NOMO-1 treated with DMSO at 0.1 percent for 48 hours (cell line): ENCODE measurements around the gene DCUN1D2.

Source experiments
- DNase-seq: peaks from one replicate; lab custom pipeline; 2025; ENCODE audit not compliant: unreplicated experiment; lab: John Stamatoyannopoulos, UW

DCUN1D2 gene

DNA sequence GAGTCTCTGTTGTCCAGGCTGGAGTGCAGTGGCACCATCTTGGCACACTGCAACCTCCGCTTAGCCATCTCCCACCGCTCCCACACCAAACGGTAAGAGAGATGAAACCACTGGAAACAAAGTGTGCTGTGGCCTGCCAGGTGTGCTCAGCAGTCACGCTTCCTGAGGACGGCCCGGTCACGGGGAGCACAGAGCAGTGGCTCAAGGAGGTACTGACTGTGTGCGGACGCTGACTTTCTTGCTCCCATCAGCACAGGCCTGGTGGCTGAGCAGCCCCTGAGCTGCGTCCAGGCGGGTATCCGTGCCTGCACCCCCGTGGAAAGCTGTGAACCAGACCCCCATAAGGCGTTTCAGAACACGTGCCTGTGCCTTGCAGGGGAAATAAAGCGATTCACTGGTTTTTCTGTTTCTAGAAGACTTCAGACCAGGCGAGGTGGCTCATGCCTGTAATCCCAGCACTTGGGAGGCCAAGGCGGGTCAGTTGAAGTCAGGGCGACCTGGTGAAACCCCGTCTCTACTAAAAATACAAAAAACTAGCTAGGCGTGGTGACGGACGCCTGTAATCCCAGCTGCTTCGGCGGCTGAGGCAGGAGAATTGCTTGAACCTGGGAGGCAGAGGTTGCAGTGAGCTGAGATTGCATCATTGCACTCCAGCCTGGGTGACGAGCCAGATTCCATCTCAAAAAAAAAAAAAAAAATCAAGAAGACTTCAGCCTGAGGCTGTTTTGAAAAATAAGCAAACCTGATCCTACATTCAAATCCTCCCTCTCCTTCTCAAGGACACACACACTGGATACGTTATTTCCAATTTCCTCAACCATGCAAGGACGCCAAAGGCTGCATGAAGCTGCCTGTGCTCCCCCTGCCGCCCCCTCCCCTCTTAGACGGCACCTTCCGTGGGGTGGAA lies 62.7 kb downstream of the DCUN1D2 start:
- no peak for DNase-seq

DNA sequence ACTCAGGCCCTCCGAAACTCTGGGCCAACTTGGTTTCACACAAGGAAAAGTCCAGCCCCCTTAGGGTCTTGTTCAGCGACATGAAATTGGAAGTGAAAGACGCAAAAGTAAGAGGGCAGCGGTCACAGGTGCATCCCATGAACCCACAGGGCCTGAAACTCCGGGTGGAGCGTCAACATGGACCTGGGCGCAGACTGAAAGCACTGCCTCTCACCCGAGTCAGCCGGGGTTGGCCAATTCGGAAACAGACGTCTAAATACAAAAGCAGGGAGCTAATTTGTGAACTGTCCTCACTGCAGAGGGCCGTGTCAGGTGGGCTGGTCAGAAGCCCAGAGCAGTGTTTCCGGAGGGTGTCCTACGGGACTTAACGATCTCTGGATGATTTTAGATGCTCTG lies 63.9 kb downstream of the DCUN1D2 start:
- DNase-seq, result no peak

DNA sequence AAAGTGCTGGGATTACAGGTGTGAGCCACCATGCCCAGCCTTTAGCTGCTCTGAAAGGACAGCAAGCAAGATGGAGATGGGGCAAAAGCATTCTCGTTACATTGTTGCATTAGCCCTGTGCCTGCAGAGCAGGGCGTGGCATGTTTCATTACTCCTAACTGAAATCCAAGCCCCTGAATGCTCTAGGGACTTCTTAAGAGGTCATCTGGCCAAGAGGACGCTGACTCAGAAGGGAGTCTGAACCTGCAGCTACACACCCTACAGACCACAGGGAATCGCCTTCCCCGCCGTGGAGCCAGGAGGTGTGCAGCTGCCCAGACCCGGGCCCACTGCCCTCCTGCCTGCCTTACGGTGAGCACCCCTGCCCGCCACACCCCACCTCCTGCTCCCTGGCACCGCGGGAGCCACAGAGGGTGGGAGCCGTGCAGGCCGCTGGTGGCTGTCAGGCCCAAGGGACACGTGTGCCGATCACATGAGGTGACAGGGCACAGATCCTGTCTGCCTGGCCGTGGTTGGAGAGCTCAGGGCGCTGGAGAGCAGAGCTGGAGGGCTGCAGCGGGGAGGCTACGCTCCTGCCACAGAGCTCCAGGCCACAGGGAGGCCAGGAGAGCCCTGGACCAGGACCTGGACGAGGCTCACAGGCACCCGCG lies 64.4 kb downstream of the DCUN1D2 start:
- DNase-seq, result no peak

DNA sequence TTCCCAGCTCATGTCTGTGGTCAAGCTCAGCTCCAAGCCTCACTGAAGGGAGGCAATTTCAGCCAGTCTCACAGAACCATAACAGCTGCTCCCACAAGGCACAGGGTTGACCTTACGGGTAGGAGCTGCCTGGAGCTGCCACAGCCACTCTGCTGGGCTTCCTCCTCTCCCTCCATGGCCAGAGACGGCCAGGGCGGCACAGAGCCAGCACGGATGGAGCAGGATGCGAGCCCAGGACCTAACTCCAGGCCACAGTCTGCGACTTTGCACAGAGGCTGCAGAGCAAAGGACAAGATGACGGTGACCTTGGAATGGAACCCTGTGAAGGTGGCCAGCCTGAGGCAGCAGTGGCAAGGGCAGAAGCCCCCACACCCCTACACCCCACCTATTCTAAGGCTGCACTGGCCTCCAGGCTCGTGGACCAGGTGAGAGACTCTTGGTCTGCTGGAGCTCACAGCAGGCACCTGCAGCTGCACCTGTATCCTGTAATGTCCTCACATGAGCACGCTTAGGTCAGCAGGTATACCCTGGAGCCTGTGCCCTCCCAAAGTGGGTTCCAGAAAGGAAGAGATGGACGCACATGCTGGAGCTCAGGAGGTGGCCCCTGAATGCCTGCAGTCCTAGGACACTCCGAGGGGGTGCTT lies 66.9 kb downstream of the DCUN1D2 start:
- no peak for DNase-seq

DNA sequence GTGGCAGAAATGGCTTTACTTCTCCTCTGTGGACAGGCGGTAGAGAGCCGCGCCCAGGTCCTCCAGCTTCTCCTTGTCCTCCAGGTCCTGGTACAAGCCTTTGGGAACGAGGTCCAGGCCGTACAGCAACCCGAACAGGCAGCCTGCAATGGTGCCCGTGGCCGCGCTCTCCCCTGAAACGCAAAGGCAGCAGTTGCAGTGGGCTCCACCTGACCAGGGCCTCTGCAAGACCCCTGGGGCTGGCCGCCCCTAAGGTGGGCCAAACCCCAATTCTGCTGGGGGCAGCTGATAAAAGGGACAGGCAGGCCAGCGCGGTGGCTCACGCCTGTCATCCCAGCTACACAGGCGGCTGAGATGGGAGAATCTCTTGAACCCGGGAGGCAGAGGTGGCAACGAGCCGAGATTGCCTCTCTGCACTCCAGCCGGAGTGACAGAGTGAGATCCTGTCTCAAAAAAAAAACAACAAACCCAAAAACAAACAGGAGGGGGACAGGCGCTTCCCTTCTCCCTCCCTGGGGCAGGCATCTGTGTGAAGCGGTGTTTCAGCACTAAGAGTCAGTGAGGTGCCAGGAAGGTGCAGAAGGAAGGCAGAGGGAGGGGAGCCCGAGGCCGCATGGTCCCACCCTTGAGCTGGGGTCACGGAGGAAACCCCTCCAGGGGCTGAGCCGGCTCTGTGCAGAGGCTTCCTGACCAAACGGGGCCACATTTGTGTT lies 67.5 kb downstream of the DCUN1D2 start:
- DNase-seq, result no peak

DNA sequence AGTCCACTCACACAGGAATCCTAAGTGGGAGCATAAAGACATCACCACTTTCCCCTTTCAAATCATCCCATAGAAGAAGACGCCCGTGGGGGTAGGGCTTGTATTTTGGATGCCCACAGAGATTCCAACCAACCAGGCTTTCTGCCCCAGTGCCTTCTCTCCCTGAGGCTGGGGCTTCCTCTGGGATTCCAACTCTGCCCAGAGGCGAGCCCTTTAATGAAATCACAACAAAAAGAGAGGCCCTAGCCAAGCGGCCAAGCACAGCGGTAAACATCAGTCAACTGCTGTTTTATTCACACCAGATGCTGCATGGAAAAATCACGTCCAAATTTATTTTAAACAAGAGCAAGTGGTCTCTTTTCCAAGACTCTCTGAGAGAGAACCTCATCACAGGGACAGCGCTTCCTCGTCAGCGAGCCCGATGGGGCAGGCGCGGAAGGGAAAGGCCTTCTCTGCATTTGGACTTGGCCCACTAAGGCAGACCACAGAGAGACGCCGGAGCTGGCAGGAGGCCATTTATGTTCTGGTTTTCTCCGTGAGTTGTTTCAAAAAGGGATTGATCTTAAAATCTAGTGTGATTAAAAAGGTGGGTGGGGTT lies 68.7 kb downstream of the DCUN1D2 start:
- no peak for DNase-seq

DNA sequence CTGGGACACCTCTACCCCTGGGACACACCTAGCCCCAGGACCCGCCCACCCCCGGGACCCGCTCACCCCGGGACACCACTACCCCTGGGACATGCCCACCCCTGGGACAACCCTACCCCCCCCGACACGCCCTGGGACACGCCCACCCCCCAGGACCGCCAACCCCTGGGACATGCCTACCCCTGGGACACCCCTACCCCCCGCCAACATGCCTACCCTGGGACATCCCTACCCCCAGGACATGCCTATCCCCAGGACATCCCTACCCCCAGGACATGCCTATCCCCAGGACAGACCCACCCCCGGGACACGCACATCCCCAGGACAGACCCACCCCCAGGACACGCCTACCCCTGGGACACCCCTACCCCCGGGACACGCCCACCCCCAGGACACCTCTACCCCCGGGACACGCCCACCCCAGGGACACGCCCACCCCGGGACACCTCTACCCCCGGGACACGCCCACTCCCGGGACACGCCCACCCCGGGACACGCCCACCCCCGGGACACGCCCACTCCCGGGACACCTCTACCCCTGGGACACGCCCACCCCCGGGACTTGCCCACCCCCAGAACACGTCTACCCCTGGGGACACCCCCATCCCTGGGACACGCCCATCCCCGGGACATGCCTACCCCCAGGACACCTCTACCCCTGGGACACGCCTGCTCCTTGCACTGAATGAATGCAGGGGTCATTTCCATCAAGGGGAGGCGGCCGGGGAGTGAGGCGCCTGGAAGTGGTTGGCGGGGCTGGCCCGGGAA lies 69.5 kb downstream of the DCUN1D2 start:
- DNase-seq, result no peak

DNA sequence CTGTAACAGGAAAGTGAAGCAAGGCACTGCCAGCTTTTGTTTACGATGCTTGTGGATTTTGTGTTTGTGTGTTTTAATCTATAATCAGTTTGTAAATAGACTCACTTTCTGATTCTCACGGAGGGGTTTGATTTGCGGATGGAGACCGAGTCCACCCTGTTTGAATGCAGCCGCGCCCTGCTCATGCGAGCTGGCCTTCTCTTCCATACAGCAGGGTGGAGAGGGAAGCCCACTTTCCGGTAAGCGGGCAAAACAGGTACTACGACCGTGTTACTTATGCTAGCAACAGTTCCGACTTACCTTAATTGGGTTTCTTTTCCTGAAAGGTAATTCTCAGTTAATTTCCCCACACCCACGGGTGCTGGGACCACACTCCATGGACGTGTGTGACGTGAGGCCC lies 70.3 kb downstream of the DCUN1D2 start:
- no peak for DNase-seq

DNA sequence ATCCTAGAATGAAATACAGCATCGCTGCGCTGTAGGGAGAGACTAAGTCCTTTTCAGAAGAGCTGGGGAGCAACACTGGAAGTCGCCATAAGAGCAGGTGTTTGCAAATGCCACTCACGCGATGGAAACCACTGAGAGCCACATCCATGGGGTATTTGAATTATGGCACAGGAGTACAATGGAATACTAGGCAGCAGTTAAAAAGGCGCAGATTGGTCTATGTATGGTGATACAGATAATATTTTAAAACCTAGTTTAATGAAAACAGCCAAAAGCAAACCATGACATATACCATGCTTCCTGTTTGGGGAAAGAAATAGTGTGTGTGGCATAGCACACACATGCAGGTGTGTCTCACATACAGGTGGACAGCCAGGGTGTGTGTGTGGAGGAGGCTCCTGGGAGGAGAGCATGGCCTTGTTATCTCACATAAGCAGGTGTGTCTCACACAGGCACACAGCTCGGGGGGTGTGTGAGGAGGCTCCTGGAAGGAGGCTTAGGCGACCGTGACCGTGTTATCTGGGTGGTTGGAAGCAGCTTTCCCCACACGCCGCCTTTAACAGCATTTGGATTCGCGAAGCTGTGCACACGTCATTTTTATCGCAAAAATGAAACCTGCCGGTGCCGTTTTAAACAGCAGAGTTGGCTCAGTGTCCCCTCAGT lies 70.8 kb downstream of the DCUN1D2 start:
- DNase-seq, result no peak

DNA sequence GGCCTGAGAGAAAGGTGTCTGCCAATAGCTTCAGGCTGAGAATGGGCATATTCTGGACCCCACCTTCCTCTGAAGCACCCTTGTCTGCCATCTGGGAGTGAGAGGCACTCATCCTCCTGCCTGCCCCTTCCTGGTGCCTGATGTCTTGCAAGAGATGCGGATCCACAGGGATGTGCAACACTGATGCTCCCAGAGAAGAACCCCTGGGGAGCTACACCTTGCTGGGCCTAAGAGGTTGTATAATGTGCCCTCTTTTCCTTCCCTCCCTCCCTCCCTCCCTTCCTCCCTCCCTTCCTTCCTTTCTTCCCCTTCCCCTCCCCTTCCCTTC lies 71.8 kb downstream of the DCUN1D2 start:
- DNase-seq, result no peak

DNA sequence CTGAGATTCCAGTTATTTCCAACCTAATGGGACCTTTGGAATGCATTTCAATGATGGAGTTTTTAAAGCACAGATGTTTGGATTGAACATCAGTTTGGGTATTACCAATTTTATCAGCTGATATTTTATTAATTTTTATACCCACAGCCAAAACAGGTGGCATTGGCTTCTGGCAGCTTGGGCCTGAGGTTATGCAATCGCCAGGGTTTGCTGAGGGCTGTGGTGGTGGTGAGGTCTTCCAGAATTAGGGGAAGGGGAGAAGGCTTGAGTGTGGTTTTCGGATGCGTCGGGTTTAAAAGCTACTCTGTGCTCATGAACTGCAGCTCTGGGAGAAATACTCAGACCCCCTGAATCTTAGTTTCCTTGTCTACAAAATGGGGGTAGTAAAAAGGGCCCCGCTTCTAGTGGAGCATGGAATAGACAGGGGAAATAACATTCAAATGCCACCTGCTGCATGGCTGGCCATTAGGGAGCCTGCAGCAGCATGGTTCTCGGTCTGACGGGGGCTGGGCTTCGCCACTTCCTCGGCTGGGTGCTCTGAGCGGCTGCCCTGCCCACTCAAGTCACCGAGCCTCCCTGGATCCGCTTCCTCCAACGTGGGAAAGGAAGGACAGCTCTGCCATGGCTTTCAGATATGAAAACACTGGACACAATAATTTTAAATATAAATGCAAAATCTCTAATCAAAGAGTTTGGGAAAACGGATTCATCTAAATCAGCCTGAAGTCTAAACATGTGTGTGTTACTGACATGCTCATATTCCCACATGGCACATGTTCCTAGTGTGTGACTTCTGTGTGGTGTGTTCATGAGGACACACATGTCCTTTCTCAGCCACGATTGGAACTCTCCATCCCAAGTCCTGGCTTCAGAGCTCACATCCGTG lies 72.4 kb downstream of the DCUN1D2 start:
- no peak for DNase-seq

DNA sequence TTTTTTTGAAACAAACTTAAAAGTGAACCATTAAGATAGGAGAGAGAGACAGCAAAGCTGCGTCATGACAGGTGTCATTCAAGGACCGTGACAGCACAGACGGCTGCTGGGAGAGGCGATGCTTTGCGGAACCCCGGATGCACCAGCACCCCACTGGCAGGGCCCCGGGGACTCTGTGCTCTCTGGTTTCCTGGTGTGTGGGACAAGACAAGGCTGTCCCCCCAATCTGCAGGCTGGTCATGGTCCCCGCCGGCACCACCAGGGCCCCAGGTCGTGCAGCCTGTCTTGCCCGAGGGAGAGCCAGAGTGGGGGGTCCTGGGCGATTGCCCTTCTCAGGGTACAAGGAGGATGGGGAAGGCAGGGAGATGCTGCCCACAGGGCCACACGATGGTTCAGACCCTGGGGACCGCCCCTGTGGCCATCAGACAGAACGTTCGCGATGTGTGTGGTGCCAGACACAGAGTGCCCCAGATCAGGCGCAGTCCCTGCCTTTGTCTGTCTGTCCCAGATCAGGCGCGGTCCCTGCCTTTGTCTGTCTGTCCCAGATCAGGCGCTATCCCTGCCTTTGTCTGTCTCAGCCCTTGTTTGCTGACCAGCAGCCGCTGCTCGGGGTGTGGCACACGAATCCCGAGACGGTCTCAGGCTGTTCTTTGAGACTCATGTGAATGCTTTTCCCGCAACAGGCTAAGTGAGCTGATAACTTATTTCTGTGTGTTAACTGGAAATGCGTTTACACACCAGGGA lies 73.3 kb downstream of the DCUN1D2 start:
- no peak for DNase-seq

DNA sequence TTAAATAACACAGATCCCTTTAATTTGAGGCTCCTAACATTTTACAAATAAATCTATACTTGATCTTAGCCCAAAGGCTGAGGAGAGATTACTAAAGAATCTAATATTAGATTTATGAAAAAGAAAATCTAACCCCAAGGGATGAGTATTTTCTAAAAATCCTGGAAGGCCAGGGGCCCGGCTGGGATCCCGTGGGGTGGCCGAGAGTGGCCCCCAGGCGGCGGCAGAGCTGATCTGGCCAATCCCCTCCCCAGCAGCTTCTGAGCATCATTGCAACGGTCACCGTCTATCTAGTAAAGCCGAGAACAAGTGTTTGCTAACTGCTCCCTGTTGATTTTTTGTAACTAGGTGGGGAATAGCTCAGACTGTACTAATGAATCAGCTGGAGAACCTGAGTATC lies 74.7 kb downstream of the DCUN1D2 start:
- DNase-seq, result no peak

DNA sequence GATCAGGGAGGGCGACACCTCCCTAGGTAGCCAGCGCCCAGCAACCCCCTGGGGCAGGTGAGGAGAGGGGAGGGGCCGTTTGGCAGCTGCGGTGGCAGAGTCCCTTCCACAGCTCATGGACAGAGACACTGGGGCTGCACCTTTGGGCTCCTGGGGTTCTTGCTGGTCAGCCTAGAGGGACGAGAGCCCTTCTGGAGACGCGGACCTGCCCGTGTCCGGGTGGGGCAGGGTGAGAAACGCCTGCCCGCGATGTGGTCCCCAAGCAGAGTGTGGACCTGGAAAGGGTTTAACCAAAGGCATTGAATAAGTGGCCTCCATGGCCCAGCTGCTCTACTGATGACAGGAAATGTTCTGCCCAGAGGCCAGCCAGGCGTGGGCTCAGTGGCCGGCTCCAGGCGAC lies 75.5 kb downstream of the DCUN1D2 start:
- no peak for DNase-seq

DNA sequence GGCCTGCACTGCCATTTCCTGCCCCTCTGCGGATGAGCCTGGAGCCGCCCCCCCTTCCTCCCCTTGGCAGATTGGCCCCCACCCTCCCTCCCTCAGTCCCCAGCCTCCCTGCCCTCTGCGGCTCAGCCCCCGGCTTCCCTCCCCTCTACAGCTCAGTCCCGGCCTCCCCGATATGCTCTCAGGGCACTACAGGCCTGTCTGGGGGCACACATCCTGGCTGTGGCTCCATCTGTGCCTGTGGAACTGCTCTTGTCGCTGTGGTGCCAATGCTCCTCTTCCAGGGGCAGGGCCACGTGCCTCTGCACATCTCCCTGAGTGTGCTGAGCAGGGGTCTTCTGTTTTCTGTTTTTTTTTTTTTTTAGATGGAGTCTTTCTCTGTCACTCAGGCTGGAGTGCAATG lies 76.2 kb downstream of the DCUN1D2 start:
- no peak for DNase-seq

DNA sequence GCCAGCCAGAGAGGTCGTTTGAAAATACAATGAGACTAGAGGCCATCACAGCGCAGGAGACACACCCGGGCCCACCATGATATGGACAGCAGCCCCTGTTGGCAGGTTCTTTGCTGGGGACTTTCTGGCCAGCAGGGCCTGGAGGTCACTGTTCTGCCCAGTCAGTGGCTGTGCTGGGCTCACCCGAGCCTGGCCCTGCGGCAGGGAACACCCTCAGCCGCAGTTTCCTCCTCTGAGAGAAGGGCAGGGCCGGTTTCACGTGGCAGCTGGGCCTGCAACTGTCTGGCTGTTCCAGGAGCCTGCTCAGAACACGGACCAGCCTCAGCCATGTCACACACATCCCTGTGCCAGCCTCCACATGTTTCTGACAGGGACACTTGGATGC lies 76.6 kb downstream of the DCUN1D2 start:
- no peak for DNase-seq

DNA sequence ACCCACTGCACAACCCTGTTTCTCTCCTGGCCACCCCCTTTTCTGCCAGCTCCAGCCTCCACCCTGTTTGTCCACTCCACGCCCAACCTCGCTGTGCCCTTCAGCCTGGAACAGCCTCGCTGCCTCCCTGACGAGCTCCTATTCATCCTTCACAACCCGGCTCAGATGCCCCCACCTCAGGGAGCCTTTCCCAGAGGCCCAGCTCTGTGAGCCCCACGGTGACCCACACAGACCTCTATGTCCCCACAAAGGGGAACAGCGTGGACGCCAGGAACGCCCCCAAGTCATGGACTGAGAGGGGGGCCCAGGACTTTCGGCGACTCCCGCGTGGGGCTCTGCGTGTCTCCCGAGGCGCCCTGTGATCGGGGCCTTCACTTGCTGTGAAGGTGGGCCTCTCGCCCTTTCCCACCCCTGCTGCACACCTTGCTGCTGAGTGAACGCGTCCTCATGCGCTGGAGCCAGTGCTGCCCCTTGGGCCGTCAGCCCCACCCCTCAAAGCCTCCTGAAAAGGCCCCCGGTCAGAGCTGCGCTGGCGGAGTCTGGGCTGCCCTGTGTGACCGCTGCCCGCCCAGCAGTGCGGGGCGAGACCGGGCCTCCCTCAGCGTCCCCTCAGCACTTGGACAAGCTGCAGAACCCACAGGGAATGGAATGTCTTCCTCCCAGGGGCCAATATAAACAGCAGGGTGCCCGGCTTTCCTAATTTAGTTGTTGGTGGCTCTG lies 77.2 kb downstream of the DCUN1D2 start:
- no peak for DNase-seq

DNA sequence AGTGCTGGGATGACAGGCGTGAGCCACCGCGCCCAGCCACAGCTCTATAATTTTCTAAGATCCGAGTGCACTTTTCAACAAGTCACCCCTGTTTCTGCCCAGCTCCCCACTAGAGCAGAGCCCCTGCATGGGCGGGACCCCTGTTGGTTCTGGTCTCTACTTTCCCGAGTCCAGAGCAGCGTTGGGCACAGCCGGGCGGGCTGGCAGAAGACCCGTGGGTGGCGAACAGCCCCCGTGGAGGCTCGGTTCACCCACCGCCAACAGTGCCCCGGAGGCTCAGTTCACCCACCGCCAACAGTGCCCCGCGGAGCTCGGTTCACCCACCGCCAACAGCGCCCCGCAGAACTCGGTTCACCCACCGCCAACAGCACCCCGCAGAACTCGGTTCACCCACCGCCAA lies 78.1 kb downstream of the DCUN1D2 start:
- DNase-seq, result no peak
